ENCODE data around the gene SMARCA4.
A peak's percentile ranks its signal among the peaks of the same experiment; 100 is the strongest.

SMARCA4 gene

DNA sequence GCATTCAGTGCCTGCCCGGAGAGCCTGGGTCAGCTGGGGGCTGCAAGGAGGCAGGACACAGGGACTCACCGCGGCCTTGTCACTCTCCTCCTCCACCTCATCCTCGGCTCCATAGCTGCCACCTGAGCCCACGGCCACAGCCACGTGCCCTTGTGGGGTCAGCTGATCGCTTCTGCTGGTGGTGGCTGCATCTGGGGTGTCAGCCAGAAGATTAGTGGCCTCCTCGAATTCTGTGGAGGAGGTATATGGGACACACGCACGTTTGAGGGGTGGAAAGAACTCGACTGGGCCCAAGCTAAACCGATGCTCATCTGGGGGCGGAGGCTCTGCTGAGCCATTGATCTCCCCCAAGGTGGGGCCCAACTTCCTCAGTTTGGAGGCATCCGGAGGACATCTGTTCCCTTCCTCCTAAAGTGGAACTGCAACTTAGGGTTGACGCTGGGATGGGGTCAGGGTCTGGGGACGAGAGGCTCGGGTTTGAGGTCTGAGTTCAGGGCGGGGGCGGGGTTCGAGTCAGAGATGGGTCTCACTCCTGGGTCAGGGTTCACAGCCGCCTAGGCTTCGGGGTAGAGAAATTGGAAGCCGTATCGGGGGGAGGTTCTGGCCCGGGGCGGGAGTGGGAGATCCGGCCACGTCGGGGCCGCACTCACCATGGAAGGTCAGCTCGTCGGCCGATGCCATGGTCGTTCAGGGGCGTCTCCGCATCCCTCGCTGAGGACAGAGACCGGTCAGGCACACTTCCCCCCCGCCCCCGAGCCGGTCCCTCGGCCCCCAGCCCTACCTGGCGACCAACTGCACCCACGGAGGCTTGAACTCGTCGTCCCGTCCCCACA lies 32.9 kb upstream of the SMARCA4 start:
- H3K27me3 ChIP-seq (ENCODE audit: insufficient read depth, low read length, poor library complexity) = no peaks in the 10 kb centered on the region
- no peak for DNase-seq
- H2AK5ac ChIP-seq (ENCODE audit: low read length) = no peak overlapping the region
- H3K9ac ChIP-seq (ENCODE audit: low read length) = peak overlapping the region; percentile 83
- H3K56ac ChIP-seq (ENCODE audit: low read length) = peak overlapping the region; percentile 88
- peaks cover 20% of the 10 kb centered on the region for H3K79me2 ChIP-seq (ENCODE audit: control insufficient read depth, insufficient read depth, low read length)
- H3K4me1 ChIP-seq (ENCODE audit: control insufficient read depth, low read depth, low read length) = peaks cover 2% of the 10 kb centered on the region
- no peak overlapping the region for H4K5ac ChIP-seq (ENCODE audit: low read length)
- WGBS (ENCODE audit: extremely low coverage, insufficient coverage, low lambda C conversion rate) = no CpG with 5 or more reads among the region's 47 CpGs
- peak overlapping the region; percentile 53 for H3K18ac ChIP-seq (ENCODE audit: low read length)
- peak overlapping the region; percentile 87 for H3K4me2 ChIP-seq (ENCODE audit: low read length)
- no peak overlapping the region for H2BK120ac ChIP-seq (ENCODE audit: low read depth, low read length)
- no peak overlapping the region for H3K23ac ChIP-seq (ENCODE audit: low read length)
- no peak overlapping the region for H3K27ac ChIP-seq (ENCODE audit: low read depth, low read length)
- H3K4ac ChIP-seq (ENCODE audit: low read depth, low read length) = no peak overlapping the region
- H4K8ac ChIP-seq (ENCODE audit: low read depth, low read length) = no peak overlapping the region
- H3K4me3 ChIP-seq (ENCODE audit: low read length) = peak overlapping the region; percentile 78
- peaks cover 18% of the 10 kb centered on the region for H3K79me1 ChIP-seq (ENCODE audit: low read length)
- H2BK15ac ChIP-seq (replicated peaks; ENCODE audit: low read depth) = no peak overlapping the region
- H3K36me3 ChIP-seq (ENCODE audit: control insufficient read depth, insufficient read depth, low read length) = peaks cover 4% of the 10 kb centered on the region
- no peak overlapping the region for H2BK5ac ChIP-seq (ENCODE audit: low read length)

- H3K56ac ChIP-seq (ENCODE audit: low read length) = peak within 1 kb of the TSS; percentile 98
- H3K9ac ChIP-seq (ENCODE audit: low read length) = peak within 1 kb of the TSS; percentile 95
- peaks cover 2% of the 10 kb centered on the region for H3K36me3 ChIP-seq (ENCODE audit: control insufficient read depth, insufficient read depth, low read length)
- no peak within 1 kb of the TSS for H2BK120ac ChIP-seq (ENCODE audit: low read depth, low read length)
- H3K4me1 ChIP-seq (ENCODE audit: control insufficient read depth, low read depth, low read length) = peaks cover 2% of the 10 kb centered on the region
- peak within 1 kb of the TSS; percentile 89 for H3K23ac ChIP-seq (ENCODE audit: low read length)
- H2BK5ac ChIP-seq (ENCODE audit: low read length) = no peak within 1 kb of the TSS
- H3K27me3 ChIP-seq (ENCODE audit: insufficient read depth, low read length, poor library complexity) = no peaks in the 10 kb centered on the region
- no peak within 1 kb of the TSS for H3K4ac ChIP-seq (ENCODE audit: low read depth, low read length)
- peak within 1 kb of the TSS; percentile 53 for H3K18ac ChIP-seq (ENCODE audit: low read length)
- H3K4me3 ChIP-seq (ENCODE audit: low read length) = peak within 1 kb of the TSS; percentile 89
- DNase-seq = peak; percentile 99
- peaks cover 18% of the 10 kb centered on the region for H3K79me1 ChIP-seq (ENCODE audit: low read length)
- peak within 1 kb of the TSS; percentile 87 for H3K4me2 ChIP-seq (ENCODE audit: low read length)
- peak within 1 kb of the TSS; percentile 36 for H3K27ac ChIP-seq (ENCODE audit: low read depth, low read length)
- H3K79me2 ChIP-seq (ENCODE audit: control insufficient read depth, insufficient read depth, low read length) = peaks cover 20% of the 10 kb centered on the region
- H2BK15ac ChIP-seq (replicated peaks; ENCODE audit: low read depth) = no peak within 1 kb of the TSS
- WGBS (ENCODE audit: extremely low coverage, insufficient coverage, low lambda C conversion rate) = no CpG with 5 or more reads among the region's 96 CpGs
- no peak within 1 kb of the TSS for H2AK5ac ChIP-seq (ENCODE audit: low read length)
- H4K8ac ChIP-seq (ENCODE audit: low read depth, low read length) = no peak within 1 kb of the TSS
- no peak within 1 kb of the TSS for H4K5ac ChIP-seq (ENCODE audit: low read length)
Observed at GRCh38 chr19:10928563-10929401, 32.0 kb upstream of the SMARCA4 start, which contains the start of the genes TIMM29 and YIPF2. TSS of gene TIMM29 (plus strand) at chr19:10928811. CDS start at chr19:10928823, 12 bp downstream. TSS of gene YIPF2 (minus strand) at chr19:10928639. CDS start at chr19:10928410, 229 bp downstream.

DNA sequence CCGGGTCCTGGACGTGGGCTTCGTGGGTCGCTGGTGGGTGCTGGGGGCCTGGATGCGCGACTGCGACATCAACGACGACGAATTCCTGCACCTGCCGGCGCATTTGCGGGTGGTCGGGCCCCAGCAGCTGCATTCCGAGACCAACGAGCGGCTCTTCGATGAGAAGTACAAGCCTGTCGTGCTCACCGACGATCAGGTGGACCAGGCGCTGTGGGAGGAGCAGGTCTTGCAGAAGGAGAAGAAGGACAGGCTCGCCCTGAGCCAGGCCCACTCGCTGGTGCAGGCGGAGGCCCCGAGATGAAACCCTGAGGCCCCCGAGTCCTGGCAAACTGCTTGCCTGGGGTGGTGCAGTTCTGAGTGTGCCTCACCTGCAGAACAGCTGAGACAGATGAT lies 31.4 kb upstream of the SMARCA4 start:
- H3K27ac ChIP-seq (ENCODE audit: low read depth, low read length) = no peak overlapping the region
- DNase-seq = peak; percentile 43
- no CpG with 5 or more reads among the region's 27 CpGs for WGBS (ENCODE audit: extremely low coverage, insufficient coverage, low lambda C conversion rate)

DNA sequence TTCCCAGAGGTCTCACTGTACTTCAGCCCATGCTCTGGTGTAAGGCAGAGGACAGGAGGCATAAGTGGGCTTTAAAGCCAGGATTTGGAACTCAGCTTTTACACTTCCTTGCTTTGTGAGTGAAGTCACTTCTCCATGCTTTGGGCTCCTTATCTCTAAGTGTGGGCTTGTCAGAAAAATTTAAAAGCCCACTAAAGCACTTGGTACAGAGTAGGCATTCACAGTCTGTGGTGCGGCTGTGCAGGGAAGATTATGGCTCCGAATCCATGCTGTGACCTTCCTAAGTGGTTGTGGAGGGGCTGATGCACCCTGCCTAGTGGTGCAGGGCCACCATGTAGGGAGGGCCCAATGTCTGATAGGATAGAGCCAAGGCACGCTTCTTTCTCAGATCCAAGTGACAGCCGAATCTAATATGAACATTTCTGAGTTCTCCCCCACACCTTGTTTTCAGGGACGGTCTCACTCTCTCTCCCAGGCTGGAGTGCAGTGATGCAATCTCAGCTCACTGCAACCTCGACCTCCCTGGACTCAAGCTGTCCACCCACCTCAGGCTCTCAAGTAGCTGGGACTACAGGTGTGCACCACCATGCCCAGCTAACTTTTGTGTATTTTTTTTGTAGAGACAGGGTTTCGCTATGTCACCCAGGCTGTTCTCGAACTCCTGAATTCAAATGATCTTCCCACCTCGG lies 25.3 kb upstream of the SMARCA4 start:
- H3K23ac ChIP-seq (ENCODE audit: low read length) = no peak overlapping the region

More for the DNA sequence above, 31.4 kb upstream of the SMARCA4 start:
- H3K4me1 ChIP-seq (ENCODE audit: control insufficient read depth, low read depth, low read length) = peaks cover 2% of the 10 kb centered on the region
- H2BK15ac ChIP-seq (replicated peaks; ENCODE audit: low read depth) = no peak overlapping the region
- H2AK5ac ChIP-seq (ENCODE audit: low read length) = no peak overlapping the region
- no peak overlapping the region for H3K4ac ChIP-seq (ENCODE audit: low read depth, low read length)
- peak overlapping the region; percentile 43 for H3K4me2 ChIP-seq (ENCODE audit: low read length)
- peak overlapping the region; percentile 89 for H3K4me3 ChIP-seq (ENCODE audit: low read length)
- H2BK5ac ChIP-seq (ENCODE audit: low read length) = no peak overlapping the region
- H3K9ac ChIP-seq (ENCODE audit: low read length) = peak overlapping the region; percentile 95
- no peaks in the 10 kb centered on the region for H3K27me3 ChIP-seq (ENCODE audit: insufficient read depth, low read length, poor library complexity)
- H3K36me3 ChIP-seq (ENCODE audit: control insufficient read depth, insufficient read depth, low read length) = peaks cover under 1% of the 10 kb centered on the region
- no peak overlapping the region for H3K18ac ChIP-seq (ENCODE audit: low read length)
- peak overlapping the region; percentile 98 for H3K56ac ChIP-seq (ENCODE audit: low read length)
- no peak overlapping the region for H2BK120ac ChIP-seq (ENCODE audit: low read depth, low read length)
- no peak overlapping the region for H4K8ac ChIP-seq (ENCODE audit: low read depth, low read length)
- peaks cover 20% of the 10 kb centered on the region for H3K79me2 ChIP-seq (ENCODE audit: control insufficient read depth, insufficient read depth, low read length)
- H3K79me1 ChIP-seq (ENCODE audit: low read length) = peaks cover 18% of the 10 kb centered on the region
- H3K23ac ChIP-seq (ENCODE audit: low read length) = peak overlapping the region; percentile 89
- H4K5ac ChIP-seq (ENCODE audit: low read length) = no peak overlapping the region

DNA sequence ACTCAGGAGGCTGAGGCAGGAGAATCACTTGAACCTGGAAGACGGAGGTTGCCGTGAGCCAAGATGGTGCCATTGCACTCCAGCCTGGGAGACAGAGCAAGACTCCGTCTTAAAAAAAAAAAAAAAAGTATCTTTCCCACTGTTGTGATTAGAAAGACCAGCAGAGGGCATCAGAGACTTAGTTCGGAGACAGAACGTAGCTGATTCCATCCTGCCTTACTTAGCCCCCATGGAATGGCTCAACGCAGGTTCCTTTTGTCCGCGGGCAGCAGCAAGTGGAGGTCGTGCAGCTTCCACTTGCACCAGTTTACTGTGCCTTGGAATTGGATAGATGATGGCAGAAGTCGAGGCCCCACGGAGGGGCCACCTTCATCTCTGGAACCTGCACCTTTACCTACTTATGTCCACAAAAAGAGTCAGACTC lies 24.2 kb upstream of the SMARCA4 start:
- Histone ChIP-seq H3K36me3 (ENCODE audit: control insufficient read depth, insufficient read depth, low read length) (no peaks in the 10 kb centered on the region), H3K4me2 (ENCODE audit: low read length) (no peak overlapping the region), H2BK15ac (replicated peaks; ENCODE audit: low read depth) (no peak overlapping the region), H3K4ac (ENCODE audit: low read depth, low read length) (no peak overlapping the region), H2BK5ac (ENCODE audit: low read length) (no peak overlapping the region), H3K23ac (ENCODE audit: low read length) (no peak overlapping the region), H3K27ac (ENCODE audit: low read depth, low read length) (no peak overlapping the region), H2BK120ac (ENCODE audit: low read depth, low read length) (no peak overlapping the region), H2AK5ac (ENCODE audit: low read length) (no peak overlapping the region), H3K56ac (ENCODE audit: low read length) (no peak overlapping the region), H4K5ac (ENCODE audit: low read length) (no peak overlapping the region), H3K18ac (ENCODE audit: low read length) (no peak overlapping the region), H4K8ac (ENCODE audit: low read depth, low read length) (no peak overlapping the region), H3K27me3 (ENCODE audit: insufficient read depth, low read length, poor library complexity) (no peaks in the 10 kb centered on the region), H3K79me1 (ENCODE audit: low read length) (no peaks in the 10 kb centered on the region), H3K4me3 (ENCODE audit: low read length) (no peak overlapping the region), H3K9ac (ENCODE audit: low read length) (no peak overlapping the region), H3K4me1 (ENCODE audit: control insufficient read depth, low read depth, low read length) (no peaks in the 10 kb centered on the region), H3K79me2 (ENCODE audit: control insufficient read depth, insufficient read depth, low read length) (no peaks in the 10 kb centered on the region)
- no CpG with 5 or more reads among the region's 11 CpGs for WGBS (ENCODE audit: extremely low coverage, insufficient coverage, low lambda C conversion rate)
- peak; percentile 91 for DNase-seq

More for the DNA sequence above, 25.3 kb upstream of the SMARCA4 start:
- DNase-seq = no peak
- H2BK120ac ChIP-seq (ENCODE audit: low read depth, low read length) = no peak overlapping the region
- H3K9ac ChIP-seq (ENCODE audit: low read length) = no peak overlapping the region
- H3K79me1 ChIP-seq (ENCODE audit: low read length) = no peaks in the 10 kb centered on the region
- no peaks in the 10 kb centered on the region for H3K4me1 ChIP-seq (ENCODE audit: control insufficient read depth, low read depth, low read length)
- H3K18ac ChIP-seq (ENCODE audit: low read length) = no peak overlapping the region
- WGBS (ENCODE audit: extremely low coverage, insufficient coverage, low lambda C conversion rate) = no CpG with 5 or more reads among the region's 9 CpGs
- H2BK15ac ChIP-seq (replicated peaks; ENCODE audit: low read depth) = no peak overlapping the region
- H4K8ac ChIP-seq (ENCODE audit: low read depth, low read length) = no peak overlapping the region
- no peak overlapping the region for H3K56ac ChIP-seq (ENCODE audit: low read length)
- H2AK5ac ChIP-seq (ENCODE audit: low read length) = no peak overlapping the region
- H3K4ac ChIP-seq (ENCODE audit: low read depth, low read length) = no peak overlapping the region
- no peaks in the 10 kb centered on the region for H3K79me2 ChIP-seq (ENCODE audit: control insufficient read depth, insufficient read depth, low read length)
- H2BK5ac ChIP-seq (ENCODE audit: low read length) = no peak overlapping the region
- H3K4me3 ChIP-seq (ENCODE audit: low read length) = no peak overlapping the region
- no peaks in the 10 kb centered on the region for H3K27me3 ChIP-seq (ENCODE audit: insufficient read depth, low read length, poor library complexity)
- no peak overlapping the region for H4K5ac ChIP-seq (ENCODE audit: low read length)
- H3K4me2 ChIP-seq (ENCODE audit: low read length) = no peak overlapping the region
- no peak overlapping the region for H3K27ac ChIP-seq (ENCODE audit: low read depth, low read length)
- no peaks in the 10 kb centered on the region for H3K36me3 ChIP-seq (ENCODE audit: control insufficient read depth, insufficient read depth, low read length)
